Lung (tissue), 12 donors: Measurements from ENCODE around the gene TMEM80. TPM values are rescaled to one million over a fixed set of nuclear protein-coding genes. Genes with fewer than 3 reads are reported as not detected.

Experiments
- ATAC-seq: fragments of 200-7000 bp; cut with Tn5 transposase; one replicate; pipeline ENCODE4 v1.9.1; 2020; ENCODE audit warnings: moderate number of reproducible peaks; ENCODE audit not compliant: insufficient read depth, low FRiP score
- DNase-seq, 3 donors: peaks; one replicate each; pipeline ENCODE4 v3.0.0-alpha.2; 2013 to 2017
- H3K27ac ChIP-seq, 2 donors: one replicate each; pipeline ENCODE4 v1.5.1; 2013; ENCODE audit warnings: mild to moderate bottlenecking in 2 of 2, moderate library complexity in 2 of 2, control low read depth in 1 of 2, inconsistent platforms in 1 of 2, low read depth in 1 of 2, low read length in 1 of 2
- H3K27me3 ChIP-seq, 3 donors: one replicate each; pipeline ENCODE4 v1.5.1; 2013; ENCODE audit warnings: low read length in 2 of 3; ENCODE audit not compliant: control insufficient read depth in 3 of 3, insufficient read depth in 3 of 3
- H3K36me3 ChIP-seq, 4 donors: one replicate each; pipeline ENCODE4 v1.5.1; 2013; ENCODE audit warnings: low read length in 4 of 4, mild to moderate bottlenecking in 1 of 4, moderate library complexity in 1 of 4; ENCODE audit not compliant: control insufficient read depth in 4 of 4, insufficient read depth in 4 of 4
- H3K4me1 ChIP-seq, 5 donors: one replicate each; pipeline ENCODE4 v1.5.1; 2013; ENCODE audit warnings: low read length in 5 of 5, mild to moderate bottlenecking in 2 of 5, moderate library complexity in 1 of 5; ENCODE audit not compliant: control insufficient read depth in 5 of 5, insufficient read depth in 5 of 5
- H3K4me3 ChIP-seq: one replicate; pipeline ENCODE4 v1.5.1; 2013; ENCODE audit warnings: mild to moderate bottlenecking, control low read depth, moderate library complexity
- H3K9ac ChIP-seq, 2 donors: one replicate each; pipeline ENCODE4 v1.5.1; 2013; ENCODE audit warnings: low read length in 2 of 2, control low read depth in 1 of 2; ENCODE audit not compliant: insufficient read depth in 1 of 2
- H3K9me3 ChIP-seq, 4 donors: one replicate each; pipeline ENCODE4 v1.5.1; 2013; ENCODE audit warnings: low read length in 3 of 4, mild to moderate bottlenecking in 1 of 4, moderate library complexity in 1 of 4; ENCODE audit not compliant: control insufficient read depth in 4 of 4, insufficient read depth in 3 of 4
- CTCF ChIP-seq: IDR thresholded peaks from 2 replicates; pipeline ENCODE4 v1.5.1; 2012; ENCODE audit warnings: mild to moderate bottlenecking; ENCODE audit errors: control extremely low read depth, extremely low read depth
- WGBS, 2 donors: extraction: QIAGEN DNeasy Blood & Tissue Kit; methylation state at CpG; one replicate each; pipeline ENCODE4 v1.1.7; 2013; 5-methylcytosine and 5-hydroxymethylcytosine counted together
- polyA plus RNA-seq, 2 donors: library from polyadenylated mRNA; stranded (reverse); fragments of 200-250 nt; gene quantifications; one replicate each; pipeline ENCODE4 v1.2.1, GENCODE V29; 2013
- total RNA-seq, 2 donors: library from RNA; depleted of rRNA in 1 of 2; stranded (reverse); fragments of >200 nt in 1 of 2; gene quantifications; one replicate each; pipeline ENCODE4 v1.2.1, GENCODE V29; 2014 to 2021
- donor health status: control.
- donor health status: control.
- donor health status: Bipolar disorder and iron deficiency.
- donor health status: healthy.
- donor health status: DM: yes; HTN: yes; CAD: no.

TMEM80 gene
- total and polyA plus RNA-seq, 4 donors = 10.3 to 28.1 (median 18.5) TPM

DNA sequence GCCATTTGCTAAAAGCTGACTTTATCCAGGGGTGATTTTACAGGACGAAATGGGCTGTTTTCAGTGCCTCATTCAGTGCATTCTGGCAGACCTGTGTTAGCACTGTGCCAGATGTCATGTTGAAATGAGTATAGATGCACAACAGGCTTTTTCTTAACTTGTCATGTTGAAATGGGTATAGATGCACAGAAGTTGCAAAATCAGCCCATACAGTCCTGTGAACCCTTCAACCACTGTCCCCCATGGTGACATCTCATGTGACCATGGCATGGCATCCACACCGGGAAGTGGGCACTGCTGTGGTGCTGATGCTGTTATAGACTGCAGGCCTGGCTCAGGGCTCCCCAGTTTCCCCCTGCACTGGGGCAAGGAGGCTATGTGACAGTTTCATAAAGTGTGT is 54.1 kb downstream of the TMEM80 start:
- ATAC-seq (no peak), DNase-seq (no peak)
- peaks cover 0 to 5% (median 2%) of the 10 kb centered on the region in 4 donors for H3K36me3 ChIP-seq
- no peak for TF ChIP-seq CTCF
- H3K27me3 ChIP-seq = no peaks in the 10 kb centered on the region
- peaks cover 0 to 17% (median 6%) of the 10 kb centered on the region in 5 donors for H3K4me1 ChIP-seq
- no peak overlapping the region for H3K4me3 ChIP-seq
- H3K9ac ChIP-seq = no peak overlapping the region
- 28 to 66% methylated on average over 2 of the region's 2 CpGs for WGBS, 2 donors
- H3K27ac ChIP-seq = peak overlapping the region in 1 of 2 donors; percentile 24
- no peaks in the 10 kb centered on the region for H3K9me3 ChIP-seq

Other genes starting within 250 kb of the TMEM80 start
- 10 to 100 TPM; 26.8 to 29.4 TPM for gene PTDSS2, start 245.5 kb upstream of the TMEM80 start, total RNA-seq
- 10 to 100 TPM; 20.4 to 36.5 TPM for gene PTDSS2, start 245.5 kb upstream of the TMEM80 start, polyA plus RNA-seq
- 100 to 1,000 TPM; 152 to 313 TPM for gene RNH1, start 188.6 kb upstream of the TMEM80 start, total RNA-seq
- gene RNH1, start 188.6 kb upstream of the TMEM80 start, polyA plus RNA-seq = 100 to 1,000 TPM; 153 to 315 TPM
- 10 to 100 TPM; 20.5 to 73.5 TPM for gene HRAS, start 160.2 kb upstream of the TMEM80 start, total RNA-seq
- 100 to 1,000 TPM in 1 of 2 donors, 10 to 100 TPM in 1; 65.8 to 133 TPM for gene HRAS, start 160.2 kb upstream of the TMEM80 start, polyA plus RNA-seq
- 10 to 100 TPM in 1 of 2 donors, 1 to 10 TPM in 1; 3.4 to 11.7 TPM for gene LRRC56, start 158.3 kb upstream of the TMEM80 start, total RNA-seq
- 1 to 10 TPM; 3.8 to 5.7 TPM for gene LRRC56, start 158.3 kb upstream of the TMEM80 start, polyA plus RNA-seq
- gene LMNTD2, start 135.1 kb upstream of the TMEM80 start, total RNA-seq = 1 to 10 TPM; 3.0 to 9.7 TPM
- 1 to 10 TPM; 2.3 to 4.6 TPM for gene LMNTD2, start 135.1 kb upstream of the TMEM80 start, polyA plus RNA-seq
- 10 to 100 TPM; 53.5 to 79.4 TPM for gene RASSF7, start 134.8 kb upstream of the TMEM80 start, total RNA-seq
- gene RASSF7, start 134.8 kb upstream of the TMEM80 start, polyA plus RNA-seq = 100 to 1,000 TPM in 1 of 2 donors, 10 to 100 TPM in 1; 47.9 to 153 TPM
- 10 to 100 TPM; 23.2 to 39.3 TPM for gene PHRF1, start 119.3 kb upstream of the TMEM80 start, total RNA-seq
- 10 to 100 TPM; 16.3 to 23.7 TPM for gene PHRF1, start 119.3 kb upstream of the TMEM80 start, polyA plus RNA-seq
- gene IRF7, start 79.9 kb upstream of the TMEM80 start, total RNA-seq = 10 to 100 TPM; 24.7 to 43.5 TPM
- 10 to 100 TPM; 62.1 to 68.3 TPM for gene IRF7, start 79.9 kb upstream of the TMEM80 start, polyA plus RNA-seq
- gene CDHR5, start 70.9 kb upstream of the TMEM80 start, total RNA-seq = not detected
- gene CDHR5, start 70.9 kb upstream of the TMEM80 start, polyA plus RNA-seq = under 1 TPM; 0.02 to 0.10 TPM
- gene SCT, start 68.6 kb upstream of the TMEM80 start, total RNA-seq = not detected
- not detected for gene SCT, start 68.6 kb upstream of the TMEM80 start, polyA plus RNA-seq
- gene DRD4, start 58.5 kb upstream of the TMEM80 start, total RNA-seq = 1 to 10 TPM in 1 of 2 donors, not detected in 1; 1.1 TPM
- gene DRD4, start 58.5 kb upstream of the TMEM80 start, polyA plus RNA-seq = under 1 TPM; 0.05 to 0.35 TPM
- gene DEAF1, start 594 bp upstream of the TMEM80 start, total RNA-seq = 10 to 100 TPM; 18.5 to 33.1 TPM
- gene DEAF1, start 594 bp upstream of the TMEM80 start, polyA plus RNA-seq = 10 to 100 TPM; 20.0 to 24.7 TPM
- 100 to 1,000 TPM in 1 of 2 donors, 10 to 100 TPM in 1; 92.4 to 166 TPM for gene EPS8L2, start 10.4 kb downstream of the TMEM80 start, total RNA-seq
- 100 to 1,000 TPM in 1 of 2 donors, 10 to 100 TPM in 1; 35.6 to 114 TPM for gene EPS8L2, start 10.4 kb downstream of the TMEM80 start, polyA plus RNA-seq
- gene TALDO1, start 51.6 kb downstream of the TMEM80 start, total RNA-seq = 100 to 1,000 TPM; 128 to 292 TPM
- 100 to 1,000 TPM; 186 to 311 TPM for gene TALDO1, start 51.6 kb downstream of the TMEM80 start, polyA plus RNA-seq
- gene GATD1, start 81.7 kb downstream of the TMEM80 start, total RNA-seq = 10 to 100 TPM; 24.6 to 63.1 TPM
- 10 to 100 TPM; 22.1 to 53.6 TPM for gene GATD1, start 81.7 kb downstream of the TMEM80 start, polyA plus RNA-seq
- gene CEND1, start 94.3 kb downstream of the TMEM80 start, total RNA-seq = under 1 TPM in 1 of 2 donors, not detected in 1; 0.18 TPM
- gene CEND1, start 94.3 kb downstream of the TMEM80 start, polyA plus RNA-seq = under 1 TPM; 0.10 to 0.14 TPM
- 10 to 100 TPM; 10.6 to 38.2 TPM for gene SLC25A22, start 102.5 kb downstream of the TMEM80 start, total RNA-seq
- gene SLC25A22, start 102.5 kb downstream of the TMEM80 start, polyA plus RNA-seq = 10 to 100 TPM; 18.6 to 36.4 TPM
- gene PIDD1, start 109.4 kb downstream of the TMEM80 start, total RNA-seq = 10 to 100 TPM in 1 of 2 donors, 1 to 10 TPM in 1; 8.7 to 15.3 TPM
- gene PIDD1, start 109.4 kb downstream of the TMEM80 start, polyA plus RNA-seq = 10 to 100 TPM in 1 of 2 donors, 1 to 10 TPM in 1; 8.5 to 16.9 TPM
- gene RPLP2, start 114.2 kb downstream of the TMEM80 start, total RNA-seq = 1,000 to 10,000 TPM in 1 of 2 donors, 100 to 1,000 TPM in 1; 441 to 1,892 TPM
- 1,000 to 10,000 TPM; 1,133 to 2,648 TPM for gene RPLP2, start 114.2 kb downstream of the TMEM80 start, polyA plus RNA-seq
- 100 to 1,000 TPM in 1 of 2 donors, 10 to 100 TPM in 1; 65.1 to 160 TPM for gene PNPLA2, start 123.1 kb downstream of the TMEM80 start, total RNA-seq
- gene PNPLA2, start 123.1 kb downstream of the TMEM80 start, polyA plus RNA-seq = 10 to 100 TPM; 76.1 to 92.4 TPM
- gene CRACR2B, start 132.1 kb downstream of the TMEM80 start, total RNA-seq = 10 to 100 TPM; 17.9 to 45.1 TPM
- gene CRACR2B, start 132.1 kb downstream of the TMEM80 start, polyA plus RNA-seq = 10 to 100 TPM; 19.1 to 44.4 TPM
- gene CD151, start 137.1 kb downstream of the TMEM80 start, total RNA-seq = 100 to 1,000 TPM; 182 to 486 TPM
- gene CD151, start 137.1 kb downstream of the TMEM80 start, polyA plus RNA-seq = 100 to 1,000 TPM; 313 to 556 TPM
- 100 to 1,000 TPM; 144 to 155 TPM for gene POLR2L, start 146.7 kb downstream of the TMEM80 start, total RNA-seq
- gene POLR2L, start 146.7 kb downstream of the TMEM80 start, polyA plus RNA-seq = 100 to 1,000 TPM; 179 to 183 TPM
- gene TSPAN4, start 147.0 kb downstream of the TMEM80 start, total RNA-seq = 100 to 1,000 TPM in 1 of 2 donors, 10 to 100 TPM in 1; 68.3 to 135 TPM
- 100 to 1,000 TPM; 133 to 197 TPM for gene TSPAN4, start 147.0 kb downstream of the TMEM80 start, polyA plus RNA-seq
- gene CHID1, start 215.0 kb downstream of the TMEM80 start, total RNA-seq = 10 to 100 TPM; 41.7 to 92.2 TPM
- gene CHID1, start 215.0 kb downstream of the TMEM80 start, polyA plus RNA-seq = 10 to 100 TPM; 42.4 to 55.2 TPM
- gene AP2A2, start 230.1 kb downstream of the TMEM80 start, total RNA-seq = 10 to 100 TPM; 60.0 to 93.2 TPM
- gene AP2A2, start 230.1 kb downstream of the TMEM80 start, polyA plus RNA-seq = 10 to 100 TPM; 33.8 to 48.8 TPM